GM12878 (cell line): Measurements from ENCODE around the gene HOOK2. TPM values are rescaled to one million over a fixed set of nuclear protein-coding genes. Genes with fewer than 3 reads are reported as not detected.
A peak's percentile ranks its signal among the peaks of the same experiment; 100 is the strongest.

Experiments
- ASH2L ChIP-seq: fragments of 300-600, 200-600 bp; sonication (generic); IDR thresholded peaks from 2 replicates; pipeline ENCODE4 v1.6.1; 2017; ENCODE audit warnings: low read depth, mild to moderate bottlenecking, borderline replicate concordance
- BACH1 ChIP-seq: fragments of 450-650 bp; IDR thresholded peaks from 2 replicates; pipeline ENCODE4 v1.6.1; 2017; ENCODE audit warnings: mild to moderate bottlenecking, borderline replicate concordance
- EZH2 ChIP-seq: IDR thresholded peaks from 2 replicates; pipeline ENCODE4 v1.6.1; 2012; ENCODE audit warnings: low read depth, mild to moderate bottlenecking, control low read depth, inconsistent platforms, low read length, borderline replicate concordance; ENCODE audit not compliant: control insufficient read depth
- LARP7 ChIP-seq: fragments of 450-650 bp; IDR thresholded peaks from 2 replicates; pipeline ENCODE4 v1.6.1; 2017; ENCODE audit warnings: mild to moderate bottlenecking
- MXI1 ChIP-seq: fragments of 150-350 bp; IDR thresholded peaks from 2 replicates; pipeline ENCODE4 v1.6.1; 2011; ENCODE audit warnings: low read depth, mild to moderate bottlenecking, inconsistent platforms, low read length, improper control_type of control experiment
- NRF1 ChIP-seq: conservative IDR thresholded peaks from 2 replicates; pipeline ENCODE4 v1.6.1; 2011; ENCODE audit warnings: mild to moderate bottlenecking, low read depth, low read length, improper control_type of control experiment
- PML ChIP-seq: IDR thresholded peaks from 2 replicates; pipeline ENCODE4 v1.6.1; 2012; ENCODE audit warnings: low read length, inconsistent platforms
- POLR2AphosphoS5 ChIP-seq: IDR thresholded peaks from 2 replicates; pipeline ENCODE4 v1.6.1; 2011; ENCODE audit warnings: mild to moderate bottlenecking, low read length, inconsistent platforms
- RAD51 ChIP-seq: fragments of 450-650 bp; IDR thresholded peaks from 2 replicates; pipeline ENCODE4 v1.6.1; 2016; ENCODE audit warnings: moderate library complexity, mild to moderate bottlenecking, inconsistent platforms
- SRF ChIP-seq, 2 experiments: IDR thresholded peaks; 2 replicates each; pipeline ENCODE4 v1.6.1; 2011; ENCODE audit warnings: low read depth in 2 of 2, low read length in 2 of 2, mild to moderate bottlenecking in 1 of 2, moderate library complexity in 1 of 2
- SUZ12 ChIP-seq: fragments of 200-600 bp; sonication (generic); IDR thresholded peaks from one replicate; pipeline ENCODE4 v1.6.1; 2018; ENCODE audit warnings: antibody characterized with exemption, mild to moderate bottlenecking; ENCODE audit not compliant: unreplicated experiment
- TARDBP ChIP-seq: IDR thresholded peaks from 2 replicates; pipeline ENCODE4 v1.6.1; 2016; ENCODE audit warnings: borderline replicate concordance
- WRNIP1 ChIP-seq: IDR thresholded peaks from 2 replicates; pipeline ENCODE4 v1.6.1; 2011; ENCODE audit warnings: low read depth, low read length, improper control_type of control experiment, borderline replicate concordance
- YY1 ChIP-seq: IDR thresholded peaks from 2 replicates; pipeline ENCODE4 v1.6.1; 2011; ENCODE audit warnings: low read depth, mild to moderate bottlenecking, low read length
- ZSCAN29 ChIP-seq: fragments of 450-650 bp; IDR thresholded peaks from 2 replicates; pipeline ENCODE4 v1.6.1; 2017; ENCODE audit warnings: mild to moderate bottlenecking, moderate library complexity
- polyA plus RNA-seq, 11 experiments: library from polyadenylated mRNA; depleted of rRNA in 4 of 11; unstranded in 6 of 11; stranded (reverse) in 5 of 11; fragments of >200 nt; fragmentation: Nextera tagmentation in 4 of 11; fragmentation: Illumina TruSeq in 1 of 11; extraction: Ambion mirVana in 4 of 11; extraction: Trizol in 1 of 11; gene quantifications; 1 replicate in 1 of 11; 2 replicates in 10 of 11; pipeline versions ENCODE4 v1.2.1 to v1.2.3, GENCODE V29; 2011 to 2016; ENCODE audit warnings: inconsistent platforms in 2 of 11, missing spikeins in 2 of 11, low read depth in 1 of 11
- total RNA-seq, 4 experiments: library from RNA; depleted of rRNA in 3 of 4; stranded (reverse); fragments of >200 nt in 3 of 4; fragmentation: Illumina TruSeq in 1 of 4; extraction: Trizol in 1 of 4; gene quantifications; 2 replicates each; pipeline versions ENCODE4 v1.2.1 to v1.2.3, GENCODE V29; 2013 to 2021
- TF ChIP-seq, protein P1 (sequence below): fragments of 450-650 bp; IDR thresholded peaks from 2 replicates; pipeline ENCODE4 v1.6.1; 2017; ENCODE audit warnings: mild to moderate bottlenecking, moderate library complexity
- TF ChIP-seq, protein P2 (sequence below): IDR thresholded peaks from 2 replicates; pipeline ENCODE4 v1.6.1; 2011; ENCODE audit warnings: borderline replicate concordance, low read depth, mild to moderate bottlenecking, moderate library complexity, mixed read lengths, low read length; ENCODE audit not compliant: insufficient read depth; ENCODE audit errors: extremely low read length
- TF ChIP-seq, protein P3 (sequence below), 3 experiments: IDR thresholded peaks in 2 of 3; conservative IDR thresholded peaks in 1 of 3; 2 replicates each; pipeline ENCODE4 v1.5.1; 2011; ENCODE audit warnings: low read depth in 3 of 3, low read length in 3 of 3, mild to moderate bottlenecking in 3 of 3, control low read depth in 2 of 3, moderate library complexity in 2 of 3, inconsistent platforms in 1 of 3, mixed read lengths in 1 of 3; ENCODE audit not compliant: control insufficient read depth in 2 of 3, insufficient read depth in 1 of 3; ENCODE audit errors: extremely low read depth in 1 of 3

The HOOK2 gene
- total and polyA plus RNA-seq, 10 of the 15 experiments (the other 5 are each of a cell fraction or from before 2014, with no cell fraction given), result 1.5 to 9.6 (median 6.2) TPM

DNA sequence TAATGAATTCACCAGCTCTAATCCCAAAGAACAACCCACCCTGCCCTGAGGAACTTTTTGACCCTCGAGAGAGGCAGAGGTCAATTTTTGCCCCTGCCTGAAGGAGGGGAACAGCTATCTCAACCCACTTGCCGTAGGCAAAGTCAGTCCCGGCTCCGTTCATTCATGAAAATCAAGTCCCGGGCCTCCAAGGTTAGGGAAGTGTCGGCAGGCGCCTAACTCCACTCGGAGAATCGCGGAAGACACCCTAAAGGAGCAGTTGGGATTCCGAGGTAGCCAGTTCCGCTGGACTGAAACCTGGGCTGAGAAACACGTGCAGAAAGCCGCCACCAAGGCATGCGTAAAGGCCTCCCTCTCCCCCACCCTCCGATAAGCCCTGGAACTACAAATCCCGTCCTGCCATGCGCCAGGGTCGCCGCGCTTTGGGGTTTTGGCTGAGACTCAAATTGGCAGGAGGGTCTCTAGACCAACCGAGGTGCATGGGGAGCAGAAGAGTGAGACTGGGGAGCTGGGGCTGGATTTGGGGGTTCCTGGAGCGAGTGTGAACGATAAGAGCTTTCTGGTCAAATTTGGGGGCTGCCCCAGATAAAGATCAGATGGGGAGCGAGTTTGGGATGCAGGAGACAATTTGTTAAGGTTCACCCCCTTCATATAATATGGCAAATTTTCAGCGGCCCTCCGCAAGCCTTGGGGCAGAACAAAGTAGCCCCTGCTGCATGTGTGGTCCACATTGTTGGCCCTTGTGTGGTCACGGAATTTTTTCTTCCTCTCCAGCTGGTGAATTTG is 51.5 kb downstream of the HOOK2 start, which contains the start of gene TNPO2 (continued):
- TF ChIP-seq, protein P1, sequence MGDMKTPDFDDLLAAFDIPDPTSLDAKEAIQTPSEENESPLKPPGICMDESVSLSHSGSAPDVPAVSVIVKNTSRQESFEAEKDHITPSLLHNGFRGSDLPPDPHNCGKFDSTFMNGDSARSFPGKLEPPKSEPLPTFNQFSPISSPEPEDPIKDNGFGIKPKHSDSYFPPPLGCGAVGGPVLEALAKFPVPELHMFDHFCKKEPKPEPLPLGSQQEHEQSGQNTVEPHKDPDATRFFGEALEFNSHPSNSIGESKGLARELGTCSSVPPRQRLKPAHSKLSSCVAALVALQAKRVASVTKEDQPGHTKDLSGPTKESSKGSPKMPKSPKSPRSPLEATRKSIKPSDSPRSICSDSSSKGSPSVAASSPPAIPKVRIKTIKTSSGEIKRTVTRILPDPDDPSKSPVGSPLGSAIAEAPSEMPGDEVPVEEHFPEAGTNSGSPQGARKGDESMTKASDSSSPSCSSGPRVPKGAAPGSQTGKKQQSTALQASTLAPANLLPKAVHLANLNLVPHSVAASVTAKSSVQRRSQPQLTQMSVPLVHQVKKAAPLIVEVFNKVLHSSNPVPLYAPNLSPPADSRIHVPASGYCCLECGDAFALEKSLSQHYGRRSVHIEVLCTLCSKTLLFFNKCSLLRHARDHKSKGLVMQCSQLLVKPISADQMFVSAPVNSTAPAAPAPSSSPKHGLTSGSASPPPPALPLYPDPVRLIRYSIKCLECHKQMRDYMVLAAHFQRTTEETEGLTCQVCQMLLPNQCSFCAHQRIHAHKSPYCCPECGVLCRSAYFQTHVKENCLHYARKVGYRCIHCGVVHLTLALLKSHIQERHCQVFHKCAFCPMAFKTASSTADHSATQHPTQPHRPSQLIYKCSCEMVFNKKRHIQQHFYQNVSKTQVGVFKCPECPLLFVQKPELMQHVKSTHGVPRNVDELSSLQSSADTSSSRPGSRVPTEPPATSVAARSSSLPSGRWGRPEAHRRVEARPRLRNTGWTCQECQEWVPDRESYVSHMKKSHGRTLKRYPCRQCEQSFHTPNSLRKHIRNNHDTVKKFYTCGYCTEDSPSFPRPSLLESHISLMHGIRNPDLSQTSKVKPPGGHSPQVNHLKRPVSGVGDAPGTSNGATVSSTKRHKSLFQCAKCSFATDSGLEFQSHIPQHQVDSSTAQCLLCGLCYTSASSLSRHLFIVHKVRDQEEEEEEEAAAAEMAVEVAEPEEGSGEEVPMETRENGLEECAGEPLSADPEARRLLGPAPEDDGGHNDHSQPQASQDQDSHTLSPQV, result no peak
- TF ChIP-seq LARP7 (no peak), MXI1 (peak; percentile 97), BACH1 (0 out of 2 replicates have a peak, but pooled peaks have one; percentile 10), TARDBP (peak; percentile 61; the same call in 1 of the 2 replicates), POLR2AphosphoS5 (peak; percentile 64), SRF (IDR thresholded peaks at IDR 0.05; ENCODE audit: low read depth in 2 of 2, low read length in 2 of 2) (no peak), WRNIP1 (no peak), SUZ12 (no peak), PML (peak; percentile 39; the same call in 1 of the 2 replicates), EZH2 (no peak), YY1 (peak; percentile 70; the same call in 1 of the 2 replicates), NRF1 (peak; percentile 55), RAD51 (peak; percentile 29; the same call in 1 of the 2 replicates), ZSCAN29 (no peak), ASH2L (no peak)
- TF ChIP-seq, protein P2, sequence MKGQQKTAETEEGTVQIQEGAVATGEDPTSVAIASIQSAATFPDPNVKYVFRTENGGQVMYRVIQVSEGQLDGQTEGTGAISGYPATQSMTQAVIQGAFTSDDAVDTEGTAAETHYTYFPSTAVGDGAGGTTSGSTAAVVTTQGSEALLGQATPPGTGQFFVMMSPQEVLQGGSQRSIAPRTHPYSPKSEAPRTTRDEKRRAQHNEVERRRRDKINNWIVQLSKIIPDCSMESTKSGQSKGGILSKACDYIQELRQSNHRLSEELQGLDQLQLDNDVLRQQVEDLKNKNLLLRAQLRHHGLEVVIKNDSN, result peak; percentile 44
- TF ChIP-seq, protein P3, sequence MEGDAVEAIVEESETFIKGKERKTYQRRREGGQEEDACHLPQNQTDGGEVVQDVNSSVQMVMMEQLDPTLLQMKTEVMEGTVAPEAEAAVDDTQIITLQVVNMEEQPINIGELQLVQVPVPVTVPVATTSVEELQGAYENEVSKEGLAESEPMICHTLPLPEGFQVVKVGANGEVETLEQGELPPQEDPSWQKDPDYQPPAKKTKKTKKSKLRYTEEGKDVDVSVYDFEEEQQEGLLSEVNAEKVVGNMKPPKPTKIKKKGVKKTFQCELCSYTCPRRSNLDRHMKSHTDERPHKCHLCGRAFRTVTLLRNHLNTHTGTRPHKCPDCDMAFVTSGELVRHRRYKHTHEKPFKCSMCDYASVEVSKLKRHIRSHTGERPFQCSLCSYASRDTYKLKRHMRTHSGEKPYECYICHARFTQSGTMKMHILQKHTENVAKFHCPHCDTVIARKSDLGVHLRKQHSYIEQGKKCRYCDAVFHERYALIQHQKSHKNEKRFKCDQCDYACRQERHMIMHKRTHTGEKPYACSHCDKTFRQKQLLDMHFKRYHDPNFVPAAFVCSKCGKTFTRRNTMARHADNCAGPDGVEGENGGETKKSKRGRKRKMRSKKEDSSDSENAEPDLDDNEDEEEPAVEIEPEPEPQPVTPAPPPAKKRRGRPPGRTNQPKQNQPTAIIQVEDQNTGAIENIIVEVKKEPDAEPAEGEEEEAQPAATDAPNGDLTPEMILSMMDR (IDR thresholded peaks at IDR 0.05 in 2 of 3, conservative IDR thresholded peaks at IDR 0.05 in 1 of 3; ENCODE audit: control insufficient read depth in 2 of 3, extremely low read depth in 1 of 3, insufficient read depth in 1 of 3, low read depth in 3 of 3, low read length in 3 of 3), result no peak
